CD4-positive, CD25-positive, alpha-beta regulatory T cell (primary cell): ENCODE results near the gene MAP2K2. TPM values are rescaled to one million over a fixed set of nuclear protein-coding genes. Genes with fewer than 3 reads are reported as not detected.
A peak's percentile ranks its signal among the peaks of the same experiment; 100 is the strongest.

ENCODE experiments used
- ATAC-seq, 2 donors: fragments of 150-1000 bp; cut with Tn5 transposase; one replicate each; pipeline ENCODE4 v1.10.0; 2021; ENCODE audit warnings: low read depth in 2 of 2, moderate number of reproducible peaks in 2 of 2, moderate library complexity in 1 of 2
- DNase-seq, 3 donors: peaks; one replicate each; pipeline versions ENCODE4 v3.0.0 to v3.0.0-alpha.2; 2012 to 2022; ENCODE audit warnings: mixed read lengths in 1 of 3
- H3K27ac ChIP-seq: one replicate; pipeline ENCODE4 v1.7.0; 2013; ENCODE audit warnings: mild to moderate bottlenecking, low read length; ENCODE audit not compliant: insufficient read depth, poor library complexity, severe bottlenecking
- H3K27me3 ChIP-seq: one replicate; pipeline ENCODE4 v1.7.0; 2013; ENCODE audit warnings: low read length; ENCODE audit not compliant: control insufficient read depth, insufficient read depth
- H3K36me3 ChIP-seq: one replicate; pipeline ENCODE4 v1.7.0; 2013; ENCODE audit warnings: mild to moderate bottlenecking, low read length, moderate library complexity; ENCODE audit not compliant: control insufficient read depth, insufficient read depth
- H3K4me1 ChIP-seq: 2 replicates; pipeline ENCODE4 v1.7.0; 2013; ENCODE audit warnings: mild to moderate bottlenecking, low read length; ENCODE audit not compliant: insufficient read depth, control insufficient read depth, poor library complexity, severe bottlenecking
- H3K4me3 ChIP-seq: one replicate; pipeline ENCODE4 v1.7.0; 2013; ENCODE audit warnings: low read depth, mild to moderate bottlenecking, low read length, moderate library complexity
- H3K9me3 ChIP-seq, 2 experiments: 1 replicate in 1 of 2; 2 replicates in 1 of 2; pipeline ENCODE4 v1.7.0; 2013; ENCODE audit warnings: low read length in 2 of 2, mild to moderate bottlenecking in 1 of 2, moderate library complexity in 1 of 2; ENCODE audit not compliant: control insufficient read depth in 2 of 2
- H3K27ac Mint-ChIP-seq, 3 donors: one replicate each; pipeline ENCODE4 v1.8.0; 2020 to 2022; ENCODE audit warnings: mild to moderate bottlenecking in 3 of 3, mixed read lengths in 3 of 3, moderate library complexity in 2 of 3
- H3K27me3 Mint-ChIP-seq: one replicate; pipeline ENCODE4 v1.8.0; 2022; ENCODE audit warnings: mild to moderate bottlenecking, mixed read lengths
- H3K36me3 Mint-ChIP-seq: one replicate; pipeline ENCODE4 v1.8.0; 2020; ENCODE audit warnings: mixed read lengths
- H3K4me1 Mint-ChIP-seq, 4 donors: one replicate each; pipeline ENCODE4 v1.8.0; 2020 to 2022; ENCODE audit warnings: mixed read lengths in 4 of 4, mild to moderate bottlenecking in 1 of 4
- H3K4me3 Mint-ChIP-seq, 4 donors: one replicate each; pipeline ENCODE4 v1.8.0; 2020 to 2022; ENCODE audit warnings: mild to moderate bottlenecking in 4 of 4, mixed read lengths in 4 of 4, moderate library complexity in 3 of 4
- H3K9me3 Mint-ChIP-seq, 7 donors: one replicate each; pipeline ENCODE4 v1.8.0; 2020 to 2022; ENCODE audit warnings: mixed read lengths in 7 of 7, mild to moderate bottlenecking in 3 of 7, moderate library complexity in 2 of 7
- polyA plus RNA-seq, 4 donors: library from polyadenylated mRNA; unstranded; fragments of 300-500 nt; fragmentation: Illumina TruSeq; gene quantifications; one replicate each; pipeline ENCODE4 v1.2.3, GENCODE V29; 2021
- total RNA-seq: library from RNA; stranded (reverse); gene quantifications from one replicate; pipeline ENCODE4 v1.2.3, GENCODE V29; 2022

Gene MAP2K2
- total and polyA plus RNA-seq, 5 donors from 2014 or later = 38.5 to 98.2 (median 67.6) TPM

- Mint-ChIP-seq H3K36me3 (no peaks in the 10 kb centered on the region), H3K4me1 (peaks cover 0 to 47% (median 6%) of the 10 kb centered on the region in 4 donors), H3K27ac (peak overlapping the region in 2 of 3 donors; percentile 29 to 83), H3K9me3 (no peaks in the 10 kb centered on the region), H3K27me3 (no peaks in the 10 kb centered on the region), H3K4me3 (peak overlapping the region; percentile 87 to 94 (median 92))
- Histone ChIP-seq H3K4me3 (peak overlapping the region; percentile 48), H3K4me1 (peaks cover 75% of the 10 kb centered on the region), H3K27me3 (no peaks in the 10 kb centered on the region), H3K9me3 (no peaks in the 10 kb centered on the region), H3K36me3 (peaks cover 8% of the 10 kb centered on the region), H3K27ac (peak overlapping the region; percentile 83)
- no peak for ATAC-seq
- DNase-seq = no peak
These were observed 60.4 kb downstream of the MAP2K2 start for GRCh38 chr19:4063369-4064148.

DNA sequence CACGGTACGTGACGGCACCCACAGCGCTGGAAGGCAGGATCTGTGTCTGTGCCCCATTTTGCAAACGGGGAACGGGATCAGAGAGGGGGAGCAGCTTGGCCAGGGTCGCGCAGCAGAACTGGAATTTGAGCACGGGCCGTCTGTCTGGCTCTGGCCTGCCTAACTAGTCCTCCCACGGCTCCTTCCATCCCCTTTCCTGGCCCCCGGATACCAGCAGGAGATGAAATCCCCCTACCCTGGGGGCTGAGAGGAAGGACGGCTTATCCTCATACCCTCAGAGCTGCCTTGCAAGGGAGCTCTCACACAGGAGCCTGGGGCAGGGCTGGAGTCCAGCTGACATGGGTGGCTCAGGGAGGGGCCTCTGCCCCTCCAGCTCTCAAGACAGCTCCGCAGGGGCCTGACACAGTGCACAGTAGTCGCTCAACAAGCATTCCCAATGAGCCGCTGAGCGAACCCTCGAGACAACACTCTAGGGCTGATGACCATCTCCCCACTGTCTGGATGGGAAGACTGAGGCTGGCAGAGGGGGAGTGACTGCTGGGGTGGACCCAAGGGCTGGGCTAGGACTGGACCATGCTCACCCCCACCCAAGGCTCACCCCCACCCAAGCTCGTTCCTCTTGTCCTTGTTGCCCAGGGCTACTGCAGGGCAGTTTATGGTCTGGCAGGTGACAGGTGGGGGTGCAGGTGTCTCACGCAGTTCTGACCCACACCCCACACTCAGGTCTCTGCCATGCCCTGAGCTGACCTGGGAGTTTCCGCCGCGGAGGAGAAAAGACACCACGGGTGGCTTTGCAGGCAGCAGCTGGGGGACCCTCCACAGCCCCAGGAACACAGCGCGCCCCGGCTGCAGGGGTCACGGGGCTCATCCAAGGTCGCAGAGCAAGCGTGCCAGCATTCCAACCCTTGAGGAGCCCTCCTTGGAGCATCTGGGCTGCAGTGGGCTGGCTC is 61.2 kb downstream of the MAP2K2 start:
- Histone ChIP-seq H3K4me3 (no peak overlapping the region), H3K36me3 (peaks cover 8% of the 10 kb centered on the region), H3K9me3 (no peaks in the 10 kb centered on the region), H3K4me1 (peaks cover 73% of the 10 kb centered on the region), H3K27me3 (no peaks in the 10 kb centered on the region), H3K27ac (peak overlapping the region; percentile 51)
- ATAC-seq = no peak
- Mint-ChIP-seq H3K9me3 (no peaks in the 10 kb centered on the region), H3K27ac (peak overlapping the region in 1 of 3 donors; percentile 29), H3K27me3 (no peaks in the 10 kb centered on the region), H3K4me3 (peak overlapping the region; percentile 87 to 94 (median 92)), H3K4me1 (peaks cover 0 to 42% (median 3%) of the 10 kb centered on the region in 4 donors), H3K36me3 (peaks cover 2% of the 10 kb centered on the region)
- no peak for DNase-seq

- peaks cover 8% of the 10 kb centered on the region for H3K36me3 ChIP-seq
- H3K4me1 ChIP-seq = peaks cover 70% of the 10 kb centered on the region
- no peak for ATAC-seq
- Mint-ChIP-seq H3K27ac (no peak overlapping the region), H3K9me3 (no peaks in the 10 kb centered on the region), H3K27me3 (no peaks in the 10 kb centered on the region), H3K4me1 (peaks cover 0 to 47% (median 8%) of the 10 kb centered on the region in 4 donors), H3K36me3 (peaks cover 3% of the 10 kb centered on the region), H3K4me3 (peak overlapping the region in 3 of 4 donors; percentile 15 to 94 (median 50))
- H3K9me3 ChIP-seq = no peaks in the 10 kb centered on the region
- no peaks in the 10 kb centered on the region for H3K27me3 ChIP-seq
- DNase-seq = no peak
- H3K27ac ChIP-seq = peak overlapping the region; percentile 51
- H3K4me3 ChIP-seq = no peak overlapping the region
These were observed 62.1 kb downstream of the MAP2K2 start for GRCh38 chr19:4061683-4062418.

DNA sequence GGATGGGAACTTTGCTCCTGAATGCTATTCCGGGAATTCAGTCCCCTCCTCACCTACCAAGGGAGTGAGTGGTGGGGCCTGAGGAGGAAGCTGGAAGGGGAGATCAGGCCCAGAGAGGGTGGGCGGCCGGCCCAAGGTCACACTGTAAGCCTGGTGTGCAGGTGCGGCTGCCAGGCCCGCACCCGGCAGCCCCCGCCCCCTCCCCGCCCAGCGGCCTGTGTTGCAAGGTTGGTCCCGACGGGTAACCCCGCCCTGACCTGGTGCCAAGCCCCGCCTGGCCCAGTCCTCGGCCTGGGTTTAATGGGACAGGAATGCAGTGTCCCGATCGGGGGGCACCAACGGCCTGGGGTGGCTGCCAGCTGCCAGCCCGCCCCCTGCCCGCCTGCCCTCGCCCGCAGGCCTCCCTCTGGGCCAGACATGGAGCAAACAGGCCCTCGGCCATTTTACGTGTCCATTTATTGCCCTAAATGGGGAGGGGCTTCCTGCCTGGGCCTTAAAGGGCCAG is 62.7 kb downstream of the MAP2K2 start:
- no peaks in the 10 kb centered on the region for H3K9me3 Mint-ChIP-seq
- no peak overlapping the region for H3K4me3 ChIP-seq
- H3K4me3 Mint-ChIP-seq = peak overlapping the region in 2 of 4 donors; percentile 11 to 84
- peaks cover 8% of the 10 kb centered on the region for H3K36me3 ChIP-seq
- DNase-seq (no peak), ATAC-seq (no peak)
- H3K36me3 Mint-ChIP-seq = peaks cover 3% of the 10 kb centered on the region
- H3K27me3 ChIP-seq = no peaks in the 10 kb centered on the region
- peaks cover 0 to 47% (median 8%) of the 10 kb centered on the region in 4 donors for H3K4me1 Mint-ChIP-seq
- H3K27ac ChIP-seq = peak overlapping the region; percentile 74
- H3K27ac Mint-ChIP-seq = peak overlapping the region in 2 of 3 donors; percentile 25 to 48
- no peaks in the 10 kb centered on the region for H3K27me3 Mint-ChIP-seq
- H3K4me1 ChIP-seq = peaks cover 70% of the 10 kb centered on the region
- no peaks in the 10 kb centered on the region for H3K9me3 ChIP-seq

DNA sequence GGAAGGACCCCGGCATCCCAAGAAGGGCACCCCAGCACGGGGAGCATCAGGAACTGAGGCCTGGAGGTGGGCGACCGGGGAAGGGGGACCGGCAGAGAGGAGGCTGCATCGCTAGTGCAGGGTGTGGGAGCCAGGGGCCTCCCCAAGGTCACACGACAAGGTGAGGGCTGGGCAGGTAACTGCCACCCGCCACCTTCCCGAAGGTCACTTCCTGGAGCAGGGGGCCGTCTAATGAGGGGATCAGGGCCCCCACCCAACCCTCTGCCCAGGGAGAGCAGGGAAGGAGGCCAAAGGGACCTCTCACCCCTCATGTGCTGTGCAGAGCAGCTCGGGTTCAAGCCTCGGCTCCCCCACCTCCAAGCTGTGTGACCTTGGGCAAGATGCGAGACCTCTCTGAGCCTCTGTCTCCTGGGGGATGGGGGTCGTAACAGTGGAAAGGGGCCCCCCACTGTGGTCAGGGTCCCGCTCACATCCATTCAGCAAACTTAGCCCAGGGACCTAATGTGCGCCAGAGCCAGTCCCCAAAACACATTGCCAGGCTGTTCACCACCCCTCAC is 63.2 kb downstream of the MAP2K2 start:
- no peaks in the 10 kb centered on the region for H3K9me3 Mint-ChIP-seq
- no peak for ATAC-seq
- peaks cover 8% of the 10 kb centered on the region for H3K36me3 Mint-ChIP-seq
- Histone ChIP-seq H3K9me3 (no peaks in the 10 kb centered on the region), H3K4me1 (peaks cover 70% of the 10 kb centered on the region), H3K4me3 (no peak overlapping the region), H3K27ac (peak overlapping the region; percentile 74), H3K36me3 (peaks cover 10% of the 10 kb centered on the region), H3K27me3 (no peaks in the 10 kb centered on the region)
- no peak for DNase-seq
- H3K27ac Mint-ChIP-seq = peak overlapping the region in 2 of 3 donors; percentile 25 to 48
- H3K27me3 Mint-ChIP-seq = no peaks in the 10 kb centered on the region
- peak overlapping the region; percentile 55 to 84 (median 62) for H3K4me3 Mint-ChIP-seq
- H3K4me1 Mint-ChIP-seq = peaks cover 0 to 51% (median 8%) of the 10 kb centered on the region in 4 donors

DNA sequence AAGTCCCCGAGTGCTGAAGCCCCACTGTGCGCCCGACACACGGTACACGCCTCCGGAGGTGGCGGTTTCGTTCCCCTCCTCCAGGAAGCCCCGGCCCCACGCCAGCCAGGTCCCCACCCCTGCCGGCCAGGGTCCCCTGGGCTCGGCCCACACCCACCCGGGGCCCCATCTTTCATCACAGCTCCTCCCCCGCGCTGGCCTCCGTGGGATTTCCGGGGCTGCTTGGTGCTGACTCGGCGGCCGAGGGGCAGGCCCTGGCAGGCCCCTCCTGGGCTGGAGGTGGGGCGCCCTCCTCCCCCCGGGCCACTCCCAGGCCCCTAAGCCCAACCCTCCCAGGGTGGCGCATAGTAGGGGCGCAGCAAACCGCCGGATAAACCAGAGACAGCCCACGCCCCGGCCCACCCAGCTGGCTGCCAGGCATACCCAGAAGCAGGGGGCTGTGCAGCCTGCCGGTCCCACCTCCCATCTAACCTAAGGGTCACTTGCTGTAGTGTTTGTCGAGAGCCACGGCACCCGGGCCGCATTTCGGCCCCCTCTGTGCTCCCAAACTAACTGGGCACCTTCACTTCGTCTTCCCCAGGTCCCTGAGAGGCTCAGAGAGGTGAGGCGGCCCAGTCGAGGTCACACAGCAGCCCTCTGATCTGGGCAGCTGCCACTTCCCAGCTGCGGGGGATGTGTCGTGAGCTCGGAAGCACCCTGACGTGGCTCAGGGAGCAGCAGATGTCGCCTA is 63.9 kb downstream of the MAP2K2 start:
- H3K27me3 ChIP-seq = no peaks in the 10 kb centered on the region
- H3K4me3 ChIP-seq = no peak overlapping the region
- Mint-ChIP-seq H3K36me3 (peaks cover 12% of the 10 kb centered on the region), H3K4me3 (peak overlapping the region; percentile 55 to 84 (median 62)), H3K27ac (peak overlapping the region in 2 of 3 donors; percentile 43 to 81), H3K4me1 (peaks cover 0 to 55% (median 9%) of the 10 kb centered on the region in 4 donors), H3K27me3 (no peaks in the 10 kb centered on the region), H3K9me3 (no peaks in the 10 kb centered on the region)
- no peaks in the 10 kb centered on the region for H3K9me3 ChIP-seq
- H3K36me3 ChIP-seq = peaks cover 13% of the 10 kb centered on the region
- H3K4me1 ChIP-seq = peaks cover 70% of the 10 kb centered on the region
- DNase-seq (peak in 2 of 3 donors; percentile 38 to 41), ATAC-seq (peak; percentile 41 to 50)
- H3K27ac ChIP-seq = peak overlapping the region; percentile 74
